Smooth muscle cell of the brain vasculature (primary cell): ENCODE data around the gene RPIA.

Experiments used
- DNase-seq: peaks from one replicate; pipeline ENCODE4 v3.0.0-alpha.2; 2012; ENCODE audit warnings: low read depth, low spot score

Gene RPIA

GRCh38 chr2:88684519-88684918, 7.0 kb upstream of the RPIA start:
- DNase-seq: no peak

GRCh38 chr2:88686320-88686719, 5.2 kb upstream of the RPIA start:
- no peak for DNase-seq

- no peak for DNase-seq
Measured at GRCh38 chr2:88687384-88687783, 4.1 kb upstream of the RPIA start.

GRCh38 chr2:88690591-88691338, 708 bp upstream of the RPIA start:
- DNase-seq: no peak

- no peak for DNase-seq
Measured at GRCh38 chr2:88692187-88692586, 714 bp downstream of the RPIA start.

- no peak for DNase-seq
Measured at GRCh38 chr2:88693911-88694414, 2.5 kb downstream of the RPIA start.

GRCh38 chr2:88696611-88697010, 5.1 kb downstream of the RPIA start:
- no peak for DNase-seq

GRCh38 chr2:88697370-88698026, 6.0 kb downstream of the RPIA start:
- no peak for DNase-seq

- no peak for DNase-seq
Measured at GRCh38 chr2:88698027-88698413, 6.5 kb downstream of the RPIA start.

- DNase-seq: no peak
Measured at GRCh38 chr2:88698498-88699233, 7.2 kb downstream of the RPIA start.

- DNase-seq: no peak
Measured at GRCh38 chr2:88707003-88707402, 15.5 kb downstream of the RPIA start.

GRCh38 chr2:88709181-88709631, 17.7 kb downstream of the RPIA start:
- no peak for DNase-seq

- no peak for DNase-seq
Measured at GRCh38 chr2:88711289-88711688, 19.8 kb downstream of the RPIA start.

GRCh38 chr2:88711897-88712296, 20.4 kb downstream of the RPIA start:
- no peak for DNase-seq

GRCh38 chr2:88713408-88713807, 21.9 kb downstream of the RPIA start:
- DNase-seq: no peak

GRCh38 chr2:88714667-88715066, 23.2 kb downstream of the RPIA start:
- DNase-seq: no peak

GRCh38 chr2:88720399-88720798, 28.9 kb downstream of the RPIA start:
- DNase-seq: no peak

GRCh38 chr2:88721268-88721667, 29.8 kb downstream of the RPIA start:
- DNase-seq: no peak

- DNase-seq: no peak
Measured at GRCh38 chr2:88724643-88725332, 33.3 kb downstream of the RPIA start.

GRCh38 chr2:88729061-88729745, 37.7 kb downstream of the RPIA start:
- DNase-seq: no peak
